Stomach (tissue), 4 donors: ENCODE results near the gene SMCO2.

Experiments used
- EP300 ChIP-seq: sonication (generic); formaldehyde crosslinking; IDR thresholded peaks from one replicate; pipeline ENCODE4 v1.6.1; 2017; ENCODE audit warnings: antibody characterized with exemption
- POLR2A ChIP-seq, 4 donors: fragments of 450-650 bp; IDR thresholded peaks; one replicate each; pipeline ENCODE4 v1.6.1; 2016; ENCODE audit warnings: antibody characterized with exemption in 4 of 4, control low read depth in 2 of 4, mild to moderate bottlenecking in 1 of 4, moderate library complexity in 1 of 4
- POLR2AphosphoS5 ChIP-seq, 3 donors: sonication (generic); formaldehyde crosslinking; IDR thresholded peaks; one replicate each; pipeline ENCODE4 v1.6.1; 2016; ENCODE audit warnings: antibody characterized with exemption in 3 of 3
- TF ChIP-seq, protein P1 (sequence below), 7 experiments: fragments of 450-650 bp in 4 of 7; fragments of 200-600 bp in 3 of 7; sonication (generic) in 3 of 7; IDR thresholded peaks; one replicate each; pipeline ENCODE4 v1.5.1; 2016 to 2019; ENCODE audit warnings: antibody characterized with exemption in 7 of 7, control low read depth in 2 of 7, mild to moderate bottlenecking in 1 of 7

DNA sequence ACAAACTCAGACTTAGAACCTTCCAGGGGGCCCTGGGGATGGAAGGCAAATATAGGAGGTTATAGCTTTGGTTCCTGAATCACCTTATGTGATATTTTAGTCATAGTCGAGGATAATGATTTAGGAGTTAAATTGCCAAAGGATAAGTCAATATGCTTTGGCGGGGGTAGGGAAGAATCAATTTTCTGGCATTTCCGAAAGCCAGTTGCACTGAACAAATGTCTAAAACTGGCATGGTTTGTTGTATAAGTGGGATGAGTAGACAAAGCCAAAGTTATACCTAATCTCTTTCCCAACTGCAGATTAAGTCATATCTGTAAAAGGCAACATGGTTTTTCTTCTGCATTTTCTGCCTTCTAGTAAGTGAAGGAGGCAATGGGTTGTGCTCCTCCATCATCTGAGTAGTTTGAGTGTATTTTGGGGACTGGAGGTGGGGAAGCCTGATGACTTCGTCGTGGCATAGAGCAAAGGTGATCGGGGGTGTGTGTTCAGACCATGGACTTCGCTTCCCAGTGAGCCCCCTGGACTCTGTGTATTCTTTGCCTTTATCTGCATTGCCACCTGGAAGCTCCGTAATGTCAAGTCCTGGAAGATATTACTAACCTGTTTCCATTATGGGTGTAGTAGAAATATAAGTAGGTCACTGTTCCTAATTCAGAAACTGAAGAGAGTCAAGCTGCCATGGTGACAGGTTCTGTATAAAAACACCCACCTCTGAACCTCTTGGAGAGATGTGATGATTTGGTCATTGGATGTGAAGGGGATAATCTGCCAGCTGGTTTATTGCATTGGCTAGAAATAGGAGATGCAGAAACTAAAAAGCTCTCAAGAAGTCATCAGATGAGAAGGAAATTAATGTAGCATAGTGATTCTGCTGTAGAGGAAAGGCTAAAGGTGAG is 102.0 kb downstream of the SMCO2 start:
- TF ChIP-seq, protein P1, sequence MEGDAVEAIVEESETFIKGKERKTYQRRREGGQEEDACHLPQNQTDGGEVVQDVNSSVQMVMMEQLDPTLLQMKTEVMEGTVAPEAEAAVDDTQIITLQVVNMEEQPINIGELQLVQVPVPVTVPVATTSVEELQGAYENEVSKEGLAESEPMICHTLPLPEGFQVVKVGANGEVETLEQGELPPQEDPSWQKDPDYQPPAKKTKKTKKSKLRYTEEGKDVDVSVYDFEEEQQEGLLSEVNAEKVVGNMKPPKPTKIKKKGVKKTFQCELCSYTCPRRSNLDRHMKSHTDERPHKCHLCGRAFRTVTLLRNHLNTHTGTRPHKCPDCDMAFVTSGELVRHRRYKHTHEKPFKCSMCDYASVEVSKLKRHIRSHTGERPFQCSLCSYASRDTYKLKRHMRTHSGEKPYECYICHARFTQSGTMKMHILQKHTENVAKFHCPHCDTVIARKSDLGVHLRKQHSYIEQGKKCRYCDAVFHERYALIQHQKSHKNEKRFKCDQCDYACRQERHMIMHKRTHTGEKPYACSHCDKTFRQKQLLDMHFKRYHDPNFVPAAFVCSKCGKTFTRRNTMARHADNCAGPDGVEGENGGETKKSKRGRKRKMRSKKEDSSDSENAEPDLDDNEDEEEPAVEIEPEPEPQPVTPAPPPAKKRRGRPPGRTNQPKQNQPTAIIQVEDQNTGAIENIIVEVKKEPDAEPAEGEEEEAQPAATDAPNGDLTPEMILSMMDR (IDR thresholded peaks at IDR 0.05) = no peak
- TF ChIP-seq EP300 = no peak
- no peak for TF ChIP-seq POLR2A (IDR thresholded peaks at IDR 0.05)
- no peak for TF ChIP-seq POLR2AphosphoS5 (IDR thresholded peaks at IDR 0.05)
